Activated CD4-positive, alpha-beta T cell treated with anti-CD3 and anti-CD28 coated beads, Interleukin-2, amount 10 ng/mL, durations not matched to agents 24 days and 14 days (primary cell): ENCODE data around the gene RAE1. TPM values are rescaled to one million over a fixed set of nuclear protein-coding genes. Genes with fewer than 3 reads are reported as not detected.
A peak's percentile ranks its signal among the peaks of the same experiment; 100 is the strongest.

Experiments used
- DNase-seq: peaks from one replicate; pipeline ENCODE4 v3.0.0; 2022
- H3K27ac Mint-ChIP-seq: one replicate; pipeline ENCODE4 v1.8.0; 2022; ENCODE audit warnings: mild to moderate bottlenecking, mixed read lengths
- H3K27me3 Mint-ChIP-seq: one replicate; pipeline ENCODE4 v1.8.0; 2022; ENCODE audit warnings: mixed read lengths
- H3K36me3 Mint-ChIP-seq: one replicate; pipeline ENCODE4 v1.8.0; 2022; ENCODE audit warnings: low read depth, mild to moderate bottlenecking, mixed read lengths
- H3K4me1 Mint-ChIP-seq: one replicate; pipeline ENCODE4 v1.8.0; 2021; ENCODE audit warnings: mixed read lengths
- H3K4me3 Mint-ChIP-seq: one replicate; pipeline ENCODE4 v1.8.0; 2022; ENCODE audit warnings: mild to moderate bottlenecking, moderate library complexity, mixed read lengths
- H3K9me3 Mint-ChIP-seq: one replicate; pipeline ENCODE4 v1.8.0; 2021; ENCODE audit warnings: mixed read lengths
- intact Hi-C: fragments of 100-400 bp; cut with micrococcal nuclease; formaldehyde crosslinking; loops from one replicate; pipeline ENCODE4 v1.15.1; 2023
- total RNA-seq: library from RNA; stranded (reverse); gene quantifications from 2 replicates; pipeline ENCODE4 v1.2.3, GENCODE V29; 2022

The RAE1 gene
- total RNA-seq, 1 donor from 2014 or later: 58.2 TPM

GRCh38 chr20:57382516-57382915 is 31.5 kb downstream of the RAE1 start:
- peak overlapping the region; percentile 4 for H3K27ac Mint-ChIP-seq

DNA sequence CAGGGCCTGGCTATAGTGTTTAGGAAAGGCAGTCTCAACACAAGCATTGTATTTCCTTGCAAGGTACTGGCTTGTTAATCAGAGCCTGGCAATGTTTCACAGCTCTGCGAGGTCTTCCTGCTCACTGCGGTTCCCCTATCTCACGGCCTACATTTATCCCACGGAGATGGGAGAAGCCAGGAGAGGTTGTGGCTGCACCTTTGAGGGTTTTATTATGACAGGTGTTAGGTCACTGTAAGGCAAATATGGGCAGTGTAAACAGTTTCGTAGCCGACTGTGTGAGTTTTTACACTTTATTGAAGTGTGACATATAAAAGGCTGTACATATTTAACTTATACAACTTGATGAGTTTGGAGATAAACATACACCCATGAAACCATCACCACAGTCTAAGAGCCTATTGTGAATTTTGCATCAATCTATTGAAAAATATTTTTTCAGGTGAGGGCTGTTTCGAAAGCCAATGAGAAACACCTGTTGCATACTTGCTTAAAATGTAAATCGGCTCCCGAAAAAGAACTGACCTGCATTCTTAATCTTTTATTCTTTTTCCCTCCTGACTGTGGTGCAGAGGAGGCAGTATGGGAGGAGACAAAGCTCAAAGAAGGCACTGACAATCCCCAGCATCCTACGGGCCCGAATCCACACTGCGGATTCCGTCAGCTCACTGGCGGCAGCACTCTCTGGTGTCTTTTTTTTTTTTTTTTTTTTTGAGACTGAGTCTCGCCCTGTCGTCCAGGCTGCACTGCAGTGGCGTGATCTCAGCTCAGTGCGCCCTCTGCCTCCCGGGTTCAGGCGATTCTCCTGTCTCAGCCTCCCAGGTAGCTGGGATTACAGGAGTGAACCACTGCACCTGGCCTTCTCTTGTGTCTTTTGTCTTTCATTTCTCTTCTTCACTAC is 32.6 kb downstream of the RAE1 start:
- peaks cover 15% of the 10 kb centered on the region for H3K4me1 Mint-ChIP-seq
- H3K36me3 Mint-ChIP-seq: peaks cover 24% of the 10 kb centered on the region
- H3K27me3 Mint-ChIP-seq: no peaks in the 10 kb centered on the region
- intact Hi-C loops: loop anchor here (5.0 kb wide), 1 partner anchor 209 kb away; no protein-coding TSS in a partner anchor
- no peak for DNase-seq
- H3K4me3 Mint-ChIP-seq: no peak overlapping the region
- H3K9me3 Mint-ChIP-seq: no peaks in the 10 kb centered on the region
- no peak overlapping the region for H3K27ac Mint-ChIP-seq

More at GRCh38 chr20:57382516-57382915, 31.5 kb downstream of the RAE1 start:
- Mint-ChIP-seq H3K9me3 (no peaks in the 10 kb centered on the region), H3K4me3 (no peak overlapping the region), H3K4me1 (peaks cover 15% of the 10 kb centered on the region), H3K27me3 (no peaks in the 10 kb centered on the region), H3K36me3 (peaks cover 31% of the 10 kb centered on the region)
- intact Hi-C loops: loop anchor here (5.0 kb wide), 1 partner anchor 210 kb away; no protein-coding TSS in a partner anchor
- no peak for DNase-seq

GRCh38 chr20:57384486-57384885 is 33.4 kb downstream of the RAE1 start:
- H3K27me3 Mint-ChIP-seq: no peaks in the 10 kb centered on the region
- DNase-seq: no peak
- peaks cover 16% of the 10 kb centered on the region for H3K4me1 Mint-ChIP-seq
- no peak overlapping the region for H3K4me3 Mint-ChIP-seq
- H3K27ac Mint-ChIP-seq: no peak overlapping the region
- H3K9me3 Mint-ChIP-seq: no peaks in the 10 kb centered on the region
- intact Hi-C loops: loop anchor here (5.0 kb wide), 1 partner anchor 208 kb away; no protein-coding TSS in a partner anchor
- H3K36me3 Mint-ChIP-seq: peaks cover 20% of the 10 kb centered on the region

- intact Hi-C loops: loop anchor here (5.0 kb wide), 1 partner anchor 207 kb away; no protein-coding TSS in a partner anchor
- DNase-seq: no peak
- Mint-ChIP-seq H3K9me3 (no peaks in the 10 kb centered on the region), H3K36me3 (peaks cover 15% of the 10 kb centered on the region), H3K27ac (no peak overlapping the region), H3K27me3 (no peaks in the 10 kb centered on the region), H3K4me1 (peaks cover 20% of the 10 kb centered on the region), H3K4me3 (no peak overlapping the region)
These were observed 34.1 kb downstream of the RAE1 start for GRCh38 chr20:57384953-57385761.

DNA sequence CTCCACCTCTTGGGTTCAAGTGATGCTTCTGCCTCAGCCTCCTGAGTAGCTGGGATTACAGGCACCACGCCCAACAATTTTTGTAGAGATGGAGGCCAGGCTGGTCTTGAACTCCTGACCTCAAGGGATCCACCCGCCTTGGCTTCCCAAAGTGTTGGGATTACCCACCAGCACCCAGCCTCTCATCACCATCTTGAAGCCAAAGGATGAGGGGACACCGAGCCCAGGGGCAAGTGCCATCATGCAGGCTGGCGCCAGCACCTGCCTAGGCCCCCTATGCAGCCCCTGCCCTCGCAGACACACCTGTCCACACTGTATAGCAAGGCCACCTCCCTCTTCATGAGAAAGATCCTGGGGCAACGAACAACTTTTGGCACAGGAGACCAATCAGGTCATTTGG is 34.9 kb downstream of the RAE1 start:
- Mint-ChIP-seq H3K27ac (no peak overlapping the region), H3K9me3 (no peaks in the 10 kb centered on the region), H3K36me3 (peaks cover 13% of the 10 kb centered on the region), H3K4me1 (peaks cover 24% of the 10 kb centered on the region), H3K27me3 (no peaks in the 10 kb centered on the region), H3K4me3 (no peak overlapping the region)
- DNase-seq: no peak
- intact Hi-C loops: no loop called here

GRCh38 chr20:57386762-57387161 is 35.7 kb downstream of the RAE1 start:
- H3K4me1 Mint-ChIP-seq: peaks cover 20% of the 10 kb centered on the region
- H3K27ac Mint-ChIP-seq: no peak overlapping the region
- no peaks in the 10 kb centered on the region for H3K27me3 Mint-ChIP-seq

DNA sequence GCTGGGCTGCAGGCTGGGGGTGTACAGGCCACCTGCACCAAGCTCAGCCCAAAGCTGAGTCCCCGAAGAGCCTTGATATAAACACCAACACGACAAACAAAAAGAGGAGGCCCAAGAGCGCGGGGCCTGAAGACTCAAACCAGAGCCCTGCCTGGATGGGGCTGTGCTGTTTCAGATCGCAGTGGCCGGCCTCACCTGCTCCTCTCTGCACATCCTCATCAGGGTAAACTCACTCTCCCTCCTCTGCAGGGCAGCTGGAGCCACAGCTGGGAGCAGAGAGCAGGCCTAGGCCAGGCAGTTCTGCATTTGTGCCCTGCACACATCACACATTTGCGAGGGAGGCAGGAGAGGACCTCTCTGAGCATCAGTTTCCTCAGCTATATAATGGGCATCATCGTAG is 36.4 kb downstream of the RAE1 start:
- Mint-ChIP-seq H3K27ac (no peak overlapping the region), H3K36me3 (peaks cover 11% of the 10 kb centered on the region), H3K4me1 (peaks cover 13% of the 10 kb centered on the region), H3K27me3 (no peaks in the 10 kb centered on the region), H3K9me3 (no peaks in the 10 kb centered on the region), H3K4me3 (no peak overlapping the region)
- DNase-seq: no peak
- intact Hi-C loops: no loop called here

More at GRCh38 chr20:57386762-57387161, 35.7 kb downstream of the RAE1 start:
- intact Hi-C loops: no loop called here
- no peak for DNase-seq
- H3K9me3 Mint-ChIP-seq: no peaks in the 10 kb centered on the region
- H3K4me3 Mint-ChIP-seq: no peak overlapping the region
- H3K36me3 Mint-ChIP-seq: peaks cover 10% of the 10 kb centered on the region

GRCh38 chr20:57387945-57388371 is 36.9 kb downstream of the RAE1 start:
- Mint-ChIP-seq H3K27me3 (no peaks in the 10 kb centered on the region), H3K27ac (no peak overlapping the region), H3K4me3 (no peak overlapping the region), H3K9me3 (no peaks in the 10 kb centered on the region), H3K4me1 (peaks cover 12% of the 10 kb centered on the region), H3K36me3 (peaks cover 16% of the 10 kb centered on the region)
- DNase-seq: no peak
- intact Hi-C loops: no loop called here

- Mint-ChIP-seq H3K27ac (peak overlapping the region; percentile 98), H3K4me1 (peaks cover 22% of the 10 kb centered on the region), H3K27me3 (no peaks in the 10 kb centered on the region), H3K36me3 (peaks cover 27% of the 10 kb centered on the region), H3K9me3 (no peaks in the 10 kb centered on the region), H3K4me3 (peak overlapping the region; percentile 88)
- intact Hi-C loops: loop anchor here (1.0 kb wide), 1 partner anchor 9 kb away; no protein-coding TSS in a partner anchor
- peak; percentile 88 for DNase-seq
These were observed 38.1 kb downstream of the RAE1 start for GRCh38 chr20:57388953-57389694.

DNA sequence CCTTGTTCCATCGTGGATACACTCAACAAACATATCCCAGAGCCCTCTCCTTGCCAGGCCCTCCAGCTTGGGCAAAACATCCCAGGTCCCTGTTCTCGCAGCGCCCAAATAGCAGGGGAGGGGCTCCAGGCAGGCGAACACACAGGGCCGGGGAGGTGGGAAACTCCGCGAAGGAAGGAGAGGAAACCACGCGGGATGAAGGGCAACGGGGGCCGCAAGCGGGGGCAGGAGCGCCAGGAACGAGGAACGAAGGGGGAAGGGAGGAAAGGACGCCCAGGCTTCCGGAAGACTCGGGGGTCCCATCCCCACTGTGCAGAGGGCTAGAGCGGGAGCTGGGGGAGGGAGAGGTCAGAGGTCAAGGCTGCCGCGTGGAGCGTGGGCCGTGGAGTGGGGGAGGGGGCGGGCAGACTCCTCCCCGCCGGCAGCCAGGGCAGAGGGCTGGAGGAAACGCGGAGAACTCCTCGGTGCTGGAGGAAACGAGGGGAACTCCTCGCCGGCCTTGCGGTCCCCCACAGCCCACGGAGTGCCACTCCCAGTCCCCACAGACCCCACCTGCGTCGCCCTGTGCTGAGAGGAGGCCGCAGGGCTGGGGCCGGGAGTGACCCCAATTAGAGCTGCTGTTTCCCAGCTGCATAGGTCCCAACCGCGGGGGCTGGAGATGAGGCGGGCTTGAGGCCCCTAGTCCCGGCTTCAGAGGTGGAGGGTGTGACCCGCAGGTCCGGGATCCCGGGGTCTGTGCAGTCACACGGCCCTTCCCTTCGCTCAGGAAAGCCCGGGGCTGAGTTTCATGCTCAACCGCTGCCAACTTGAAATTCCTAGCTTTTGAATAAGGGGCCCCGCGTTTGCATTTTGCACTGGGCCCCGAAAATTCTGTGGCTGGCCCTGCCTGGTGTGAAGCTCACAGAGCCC is 38.9 kb downstream of the RAE1 start:
- intact Hi-C loops: loop anchor here (1.0 to 10.0 kb wide), 5 partner anchors 8 to 1655 kb away; partner anchors contain the start of genes PRELID3B, RAE1 and VAPB
- peak overlapping the region; percentile 88 for H3K4me3 Mint-ChIP-seq
- peaks cover 32% of the 10 kb centered on the region for H3K36me3 Mint-ChIP-seq
- H3K27me3 Mint-ChIP-seq: no peaks in the 10 kb centered on the region
- DNase-seq: peak; percentile 90
- H3K27ac Mint-ChIP-seq: peak overlapping the region; percentile 98
- H3K9me3 Mint-ChIP-seq: no peaks in the 10 kb centered on the region
- H3K4me1 Mint-ChIP-seq: peaks cover 26% of the 10 kb centered on the region

DNA sequence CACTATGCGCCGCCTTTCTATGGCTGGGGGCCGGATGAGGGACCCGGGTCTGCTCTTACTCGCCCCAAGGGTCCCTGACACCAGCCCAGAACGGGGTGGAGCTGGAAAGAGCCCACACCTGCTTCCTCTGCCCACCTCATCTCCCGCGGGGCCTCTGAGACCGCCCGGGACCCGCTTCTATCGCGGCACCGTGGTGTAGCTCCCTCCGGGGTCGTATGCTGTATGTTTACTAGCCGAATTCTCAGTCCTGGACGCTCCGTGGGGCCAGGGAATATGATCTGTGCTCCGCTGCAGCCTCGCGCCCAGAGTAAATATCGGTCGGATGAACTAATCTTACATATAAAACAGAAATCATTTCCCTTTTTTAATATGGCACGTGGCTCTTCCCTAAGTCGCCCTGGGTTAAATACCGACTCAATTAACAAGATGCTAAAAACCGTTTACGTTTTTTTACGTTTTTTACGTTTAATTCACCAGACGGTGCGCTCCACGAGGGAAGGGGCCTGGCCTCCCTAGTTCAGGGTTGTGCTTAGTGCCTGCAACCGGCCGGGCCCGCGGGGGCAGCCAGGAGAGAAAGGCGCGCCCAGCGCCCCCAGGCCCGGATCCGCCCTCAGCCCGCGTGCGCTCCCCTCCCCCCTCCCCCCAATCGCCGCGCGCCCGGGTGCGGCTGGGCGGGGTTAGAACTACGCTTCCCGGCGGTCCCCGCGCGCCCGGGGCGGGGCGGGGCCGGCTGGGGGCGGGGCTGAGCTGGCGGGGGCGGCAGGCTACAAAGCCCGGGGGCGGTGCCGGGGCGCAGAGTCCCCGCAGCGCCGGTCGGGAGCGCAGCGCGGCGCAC is 39.8 kb downstream of the RAE1 start, which contains the start of gene RBM38:
RBM38 (plus strand) TSS at position 793 of the 835 bp plus-strand sequence. CDS start 186 bp downstream, outside the sequence.
- peaks cover 30% of the 10 kb centered on the region for H3K4me1 Mint-ChIP-seq
- H3K27me3 Mint-ChIP-seq: no peaks in the 10 kb centered on the region
- no peaks in the 10 kb centered on the region for H3K9me3 Mint-ChIP-seq
- H3K36me3 Mint-ChIP-seq: peaks cover 36% of the 10 kb centered on the region
- DNase-seq: peak; percentile 93
- H3K4me3 Mint-ChIP-seq: peak within 1 kb of the TSS; percentile 88
- H3K27ac Mint-ChIP-seq: peak within 1 kb of the TSS; percentile 98
- intact Hi-C loops: loop anchor here (1.0 to 10.0 kb wide), 4 partner anchors 40 to 1654 kb away; partner anchors contain the start of genes PRELID3B, RAE1 and VAPB
